HG03066 (cell line): ENCODE measurements around the gene KRT31.
"Not testable (repeated sequence)": the region's sequence is repeated elsewhere in the genome, so short reads cannot be mapped to it uniquely, and the experiment has no call there.

Source experiments
- ATAC-seq: cut with Tn5 transposase; IDR thresholded peaks from one replicate; pipeline ENCODE4 v1.9.1; 2021; ENCODE audit warnings: low read depth; ENCODE audit not compliant: unreplicated experiment

Gene KRT31

GRCh38 chr17:41418116-41418860, 20.9 kb upstream of the KRT31 start:
- no peak for ATAC-seq

DNA sequence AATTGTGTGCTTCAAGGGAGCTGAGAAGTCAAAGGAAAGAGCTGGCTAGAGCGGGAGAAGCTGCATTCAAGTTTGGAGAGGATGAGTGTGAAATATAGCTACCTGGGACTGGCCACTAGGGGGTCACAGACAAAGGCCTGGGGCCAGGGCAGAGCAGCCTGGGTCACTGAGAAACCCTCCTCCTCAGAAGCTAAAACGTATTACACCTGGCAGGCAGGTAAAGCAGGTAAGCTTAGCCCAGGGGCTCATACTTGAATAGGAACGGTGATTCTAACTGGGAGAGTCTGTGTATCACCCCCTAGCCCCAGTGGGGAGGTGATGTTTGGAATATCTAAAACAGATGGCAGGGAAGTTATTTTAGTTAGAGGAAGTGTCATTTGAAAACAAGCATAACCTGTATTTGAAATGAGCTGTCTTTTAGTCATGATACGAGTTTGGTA, 20.2 kb upstream of the KRT31 start:
- no peak for ATAC-seq

DNA sequence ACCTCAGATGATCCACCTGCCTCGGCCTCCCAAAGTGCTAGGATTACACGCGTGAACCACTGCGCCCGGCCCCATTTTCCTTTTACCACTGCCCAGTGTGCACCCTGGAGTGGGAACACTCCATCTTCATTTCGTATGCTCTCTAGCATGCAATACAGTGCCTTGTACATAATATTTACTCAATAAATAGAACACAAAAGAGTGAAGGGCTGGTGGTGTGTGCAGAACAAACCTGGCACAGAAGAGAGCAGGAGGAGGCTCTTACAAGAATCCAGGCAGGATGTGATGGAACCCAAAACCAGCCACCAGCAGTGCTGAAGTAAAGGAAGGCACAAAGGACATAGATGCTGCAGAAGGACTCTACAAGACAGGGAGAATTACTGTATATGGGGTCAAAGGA, 19.7 kb upstream of the KRT31 start:
- no peak for ATAC-seq

DNA sequence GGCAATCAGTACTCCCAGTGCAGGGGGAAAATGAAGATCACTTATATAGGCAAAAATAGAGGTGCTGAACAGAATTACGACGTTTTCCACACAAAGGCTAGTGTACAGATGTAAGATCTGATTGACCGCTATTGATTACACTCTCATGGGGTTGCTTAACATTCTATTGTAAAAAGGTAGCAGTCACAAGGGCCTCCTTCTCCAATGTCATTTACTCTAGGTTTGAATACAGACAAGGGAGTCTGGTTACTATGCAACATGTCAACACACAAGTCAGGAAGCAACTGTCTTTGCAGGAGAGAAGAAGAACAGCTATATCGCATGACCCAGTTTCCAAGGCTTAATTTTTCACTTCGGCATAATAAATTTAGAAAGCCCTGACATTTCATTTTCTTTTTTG, 19.1 kb upstream of the KRT31 start:
- no peak for ATAC-seq

DNA sequence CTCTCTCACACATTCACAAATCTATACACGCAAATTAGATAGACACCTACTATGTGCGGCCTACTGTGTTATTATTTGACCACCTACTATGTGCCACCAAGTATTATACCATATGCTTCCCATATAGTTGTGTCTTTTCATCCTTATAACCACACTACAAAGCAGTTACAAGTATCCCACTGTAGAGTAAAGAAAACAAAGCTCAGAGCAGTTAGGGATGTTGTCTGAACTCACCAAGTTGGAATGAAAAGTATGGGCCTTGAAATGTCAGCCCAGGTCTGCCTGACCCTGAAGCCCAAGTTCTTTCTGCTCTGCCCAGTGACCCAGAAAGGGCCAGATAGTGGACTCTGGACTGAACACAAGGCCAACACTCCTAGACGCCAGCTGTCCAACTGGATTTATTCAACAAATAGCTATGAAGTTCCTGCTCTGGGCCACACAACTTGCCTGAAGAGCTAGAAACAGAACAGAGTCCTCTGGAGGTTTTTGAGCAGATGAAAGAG, 18.5 kb upstream of the KRT31 start:
- no peak for ATAC-seq

GRCh38 chr17:41415411-41415810, 18.0 kb upstream of the KRT31 start:
- no peak for ATAC-seq

DNA sequence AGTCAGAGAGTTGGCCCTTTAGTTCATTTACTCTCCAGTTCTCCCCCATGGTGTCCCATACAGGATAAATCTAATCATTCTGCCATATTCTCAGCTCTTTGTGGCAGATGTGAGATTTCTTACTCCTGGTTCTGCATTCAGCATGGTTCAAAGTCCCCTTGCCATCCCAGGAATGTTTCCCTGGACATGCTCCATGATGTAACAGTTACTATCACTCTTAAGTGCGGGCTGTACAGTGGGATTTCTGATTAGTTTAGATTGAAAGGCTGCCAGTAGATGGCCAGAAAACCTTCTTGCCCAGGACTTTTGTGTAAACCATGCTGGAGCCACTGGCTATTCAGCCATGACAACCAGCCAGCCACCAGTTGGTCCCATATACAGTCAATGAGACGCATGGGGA, 16.6 kb upstream of the KRT31 start:
- no peak for ATAC-seq

DNA sequence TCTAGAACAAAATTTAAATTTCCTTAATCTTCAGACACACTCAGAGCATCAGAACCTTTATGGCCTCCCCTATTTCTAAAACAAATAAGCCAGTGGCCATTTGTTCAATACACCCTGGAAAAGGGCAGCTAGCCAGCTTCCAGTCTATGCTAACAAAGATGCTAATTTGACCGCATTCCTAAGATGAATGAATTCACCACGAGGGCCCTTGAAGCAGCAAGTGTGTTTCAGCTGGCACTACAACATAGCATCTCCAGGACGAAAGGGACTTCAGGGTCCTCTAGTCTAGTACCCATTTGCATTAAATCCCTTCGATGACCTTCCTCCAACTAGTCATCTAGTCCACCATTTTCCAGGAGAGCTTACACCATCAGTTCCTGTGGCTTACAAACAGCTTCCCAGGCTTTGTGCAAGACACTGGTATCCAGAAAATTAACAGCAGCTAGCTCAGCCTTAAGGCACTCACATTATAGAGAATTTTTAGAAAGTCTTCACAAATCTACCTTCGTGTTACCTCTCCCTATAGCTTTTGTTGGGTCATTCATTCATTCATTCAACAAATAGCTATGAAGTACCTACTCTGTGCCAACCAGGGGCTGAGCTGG, 16.0 kb upstream of the KRT31 start:
- ATAC-seq, result no peak

- no peak for ATAC-seq
These were observed 13.8 kb upstream of the KRT31 start for GRCh38 chr17:41411072-41411840.

DNA sequence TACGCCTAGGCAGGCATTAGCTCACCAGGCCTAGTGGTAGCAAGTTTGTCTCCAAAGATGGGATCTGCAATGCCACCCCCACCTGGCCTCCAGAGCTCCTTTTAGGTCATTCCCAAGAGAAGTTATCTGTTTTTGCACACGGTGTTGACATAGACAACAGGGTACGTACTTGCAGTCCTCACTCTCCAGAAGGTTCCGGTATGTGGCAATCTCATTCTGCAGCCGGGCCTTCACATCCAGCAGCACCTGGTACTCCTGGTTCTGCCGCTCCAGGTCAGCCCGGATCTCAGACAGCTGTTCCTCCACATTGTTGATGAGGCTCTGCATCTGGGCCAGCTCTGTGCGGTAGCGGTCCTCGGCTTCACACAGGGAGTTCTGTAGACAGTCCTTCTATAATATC, 9.8 kb upstream of the KRT31 start:
- no peak for ATAC-seq

DNA sequence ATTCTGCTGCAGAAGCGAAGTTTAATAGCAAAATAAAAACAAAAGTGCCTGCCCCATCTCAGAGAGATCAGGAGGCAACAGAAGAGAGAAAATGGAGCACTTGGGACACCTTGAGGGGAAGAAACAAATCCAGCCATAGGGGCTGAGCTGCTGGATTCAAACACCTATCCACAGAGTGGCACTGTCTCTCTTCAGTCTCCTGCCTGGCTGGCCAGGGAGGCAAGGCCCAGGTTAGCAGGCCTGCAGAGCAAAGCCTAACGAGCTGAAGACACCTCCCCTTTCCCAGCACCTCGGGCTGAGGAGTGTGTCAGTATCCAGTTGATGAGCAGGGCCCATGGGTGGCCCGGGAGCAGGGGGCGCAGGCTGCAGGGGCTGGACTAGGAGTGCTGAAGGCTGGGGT, 8.8 kb upstream of the KRT31 start:
- ATAC-seq, result no peak

- no peak for ATAC-seq
These were observed 6.7 kb upstream of the KRT31 start for GRCh38 chr17:41404024-41404671.

GRCh38 chr17:41403404-41404023, 6.1 kb upstream of the KRT31 start:
- no peak for ATAC-seq

- ATAC-seq, result no peak
These were observed 4.8 kb upstream of the KRT31 start for GRCh38 chr17:41402161-41402560.

- ATAC-seq, result no peak
These were observed 1.1 kb downstream of the KRT31 start for GRCh38 chr17:41396340-41396739.

GRCh38 chr17:41395611-41396010, 1.8 kb downstream of the KRT31 start:
- no peak for ATAC-seq

DNA sequence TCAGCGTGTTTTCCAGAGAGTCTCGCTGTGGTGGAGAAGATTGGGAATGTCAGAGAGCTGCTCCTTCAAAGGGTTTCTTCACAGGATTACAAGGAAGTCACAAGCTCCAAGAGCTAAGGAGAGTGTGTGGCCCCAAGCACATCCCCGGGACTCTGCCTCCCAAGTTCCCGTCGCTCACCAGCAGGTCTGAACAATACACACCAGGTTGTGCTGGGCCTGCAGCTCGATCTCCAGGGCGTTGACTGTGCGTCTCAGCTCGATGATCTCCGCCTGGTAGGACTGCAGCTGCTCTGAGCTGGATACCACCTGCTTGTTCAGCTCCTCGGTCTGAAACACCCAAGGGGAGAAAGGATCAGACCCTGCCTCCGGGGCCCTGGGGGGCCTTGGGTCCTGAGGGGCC, 2.4 kb downstream of the KRT31 start:
- not testable (repeated sequence) for ATAC-seq

GRCh38 chr17:41394254-41394996, 3.0 kb downstream of the KRT31 start:
- no peak for ATAC-seq

- no peak for ATAC-seq
These were observed 3.6 kb downstream of the KRT31 start for GRCh38 chr17:41393826-41394225.

DNA sequence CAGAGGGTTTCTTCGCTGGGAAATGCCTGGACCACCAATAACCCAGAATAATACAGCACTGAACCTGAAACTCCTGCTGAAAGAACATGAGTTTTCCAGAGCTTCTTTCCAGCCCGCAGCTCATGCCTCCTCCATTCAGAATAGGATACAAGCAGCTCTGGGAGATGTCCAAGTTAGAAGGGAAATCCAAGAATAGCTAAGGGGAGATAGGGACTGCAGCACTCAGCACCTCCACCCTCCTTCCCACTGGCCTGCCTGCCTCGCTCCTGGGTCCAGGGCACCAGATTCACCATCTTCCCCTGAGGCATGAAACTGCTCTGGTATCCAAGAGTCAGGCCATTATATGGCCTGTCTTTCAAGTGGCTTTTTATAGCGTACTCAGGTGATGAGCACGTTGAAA, 4.1 kb downstream of the KRT31 start:
- ATAC-seq, result no peak
